Amygdala (tissue), 56 donors: ENCODE data around the gene KMT5B.
A peak's percentile ranks its signal among the peaks of the same experiment; 100 is the strongest.
"Not testable (repeated sequence)": the region's sequence is repeated elsewhere in the genome, so short reads cannot be mapped to it uniquely, and the experiment has no call there.

ENCODE experiments used
- DNase-seq, 56 donors: peaks; one replicate each; lab custom pipeline; 2025; lab: John Stamatoyannopoulos, UW

KMT5B gene

GRCh38 chr11:68213135-68213515, at the start of gene KMT5B:
Gene KMT5B (minus strand): TSS chr11:68213296. CDS start chr11:68190076, 23,220 bp downstream.
- DNase-seq, result peak in 22 of 56 donors; percentile 25 to 77 (median 59)

- DNase-seq, result no peak
Observed at GRCh38 chr11:68262544-68262827, 49.4 kb upstream of the KMT5B start.

GRCh38 chr11:68261749-68262543, 48.9 kb upstream of the KMT5B start:
- DNase-seq, result no peak

- no peak for DNase-seq
Observed at GRCh38 chr11:68261006-68261405, 47.9 kb upstream of the KMT5B start.

- no peak for DNase-seq
Observed at GRCh38 chr11:68260484-68260883, 47.4 kb upstream of the KMT5B start.

- DNase-seq, result no peak
Observed at GRCh38 chr11:68259122-68259959, 46.2 kb upstream of the KMT5B start.

GRCh38 chr11:68258363-68258765, 45.3 kb upstream of the KMT5B start:
- no peak for DNase-seq

- peak; percentile 45 to 99 (median 86) for DNase-seq
Observed at GRCh38 chr11:68257477-68258362, 44.6 kb upstream of the KMT5B start.

- no peak for DNase-seq
Observed at GRCh38 chr11:68256331-68256741, 43.2 kb upstream of the KMT5B start.

GRCh38 chr11:68255526-68255925, 42.4 kb upstream of the KMT5B start:
- no peak for DNase-seq

GRCh38 chr11:68254421-68254820, 41.3 kb upstream of the KMT5B start:
- no peak for DNase-seq

- no peak for DNase-seq
Observed at GRCh38 chr11:68251765-68252164, 38.7 kb upstream of the KMT5B start.

GRCh38 chr11:68244912-68245311, 31.8 kb upstream of the KMT5B start:
- DNase-seq, result not testable (repeated sequence)

GRCh38 chr11:68243847-68244246, 30.8 kb upstream of the KMT5B start:
- DNase-seq, result not testable (repeated sequence)

GRCh38 chr11:68242616-68243015, 29.5 kb upstream of the KMT5B start:
- DNase-seq, result no peak

- DNase-seq, result no peak
Observed at GRCh38 chr11:68231621-68232020, 18.5 kb upstream of the KMT5B start.

GRCh38 chr11:68229601-68230000, 16.5 kb upstream of the KMT5B start:
- no peak for DNase-seq

GRCh38 chr11:68226421-68226820, 13.3 kb upstream of the KMT5B start:
- no peak for DNase-seq

GRCh38 chr11:68224606-68225005, 11.5 kb upstream of the KMT5B start:
- DNase-seq, result no peak

- DNase-seq, result no peak
Observed at GRCh38 chr11:68223275-68223674, 10.2 kb upstream of the KMT5B start.

GRCh38 chr11:68221406-68221805, 8.3 kb upstream of the KMT5B start:
- no peak for DNase-seq
